Activated CD4-positive, alpha-beta T cell treated with anti-CD3 and anti-CD28 coated beads, Interleukin-2, amount 10 ng/mL, durations not matched to agents 7 days and 5 days (primary cell): ENCODE measurements around the gene FPR3. TPM values are rescaled to one million over a fixed set of nuclear protein-coding genes. Genes with fewer than 3 reads are reported as not detected.
"Not testable (repeated sequence)": the region's sequence is repeated elsewhere in the genome, so short reads cannot be mapped to it uniquely, and the experiment has no call there.

ENCODE experiments used
- CTCF ChIA-PET: fragments of 350-600 bp; sonication (Branson Sonifier 250); formaldehyde crosslinking; loops from one replicate; lab custom pipeline; 2021; ENCODE audit warnings: antibody characterized with exemption; lab: Charles Lee
- POLR2A ChIA-PET: fragments of 350-600 bp; sonication (Branson Sonifier 250); formaldehyde crosslinking; loops from one replicate; lab custom pipeline; 2021; ENCODE audit warnings: antibody characterized with exemption; lab: Charles Lee
- DNase-seq: peaks from one replicate; pipeline ENCODE4 v3.0.0-alpha.2; 2020
- H3K27ac Mint-ChIP-seq: one replicate; pipeline ENCODE4 v1.8.0; 2021; ENCODE audit warnings: mild to moderate bottlenecking, moderate library complexity, mixed read lengths
- H3K27me3 Mint-ChIP-seq: one replicate; pipeline ENCODE4 v1.8.0; 2021; ENCODE audit warnings: mixed read lengths
- H3K36me3 Mint-ChIP-seq: one replicate; pipeline ENCODE4 v1.8.0; 2021; ENCODE audit warnings: low read depth, mixed read lengths
- H3K4me1 Mint-ChIP-seq: one replicate; pipeline ENCODE4 v1.8.0; 2021; ENCODE audit warnings: mixed read lengths
- H3K4me3 Mint-ChIP-seq: one replicate; pipeline ENCODE4 v1.8.0; 2021; ENCODE audit warnings: mild to moderate bottlenecking, moderate library complexity, mixed read lengths
- H3K9me3 Mint-ChIP-seq: one replicate; pipeline ENCODE4 v1.8.0; 2021; ENCODE audit warnings: mixed read lengths
- total RNA-seq, 2 experiments: library from RNA; stranded (reverse); gene quantifications; one replicate each; pipeline ENCODE4 v1.2.3, GENCODE V29; 2021

FPR3 gene
- total RNA-seq, 2 experiments from 2014 or later: not detected

GRCh38 chr19:51771376-51772130 is 23.4 kb upstream of the FPR3 start:
- Mint-ChIP-seq H3K9me3 (peaks cover 9% of the 10 kb centered on the region), H3K27ac (no peak overlapping the region), H3K27me3 (peaks cover 20% of the 10 kb centered on the region), H3K4me3 (no peak overlapping the region), H3K4me1 (no peaks in the 10 kb centered on the region), H3K36me3 (no peaks in the 10 kb centered on the region)
- ChIA-PET POLR2A (no interaction called here), CTCF (no interaction called here)
- no peak for DNase-seq

- Mint-ChIP-seq H3K4me3 (no peak overlapping the region), H3K27ac (no peak overlapping the region), H3K9me3 (peaks cover 9% of the 10 kb centered on the region), H3K36me3 (no peaks in the 10 kb centered on the region), H3K27me3 (peaks cover 26% of the 10 kb centered on the region), H3K4me1 (peaks cover 2% of the 10 kb centered on the region)
- CTCF ChIA-PET: no interaction called here
- POLR2A ChIA-PET: no interaction called here
- DNase-seq: no peak
Measured at GRCh38 chr19:51772977-51773376, 22.0 kb upstream of the FPR3 start.

- DNase-seq, H3K27ac Mint-ChIP-seq, H3K4me3 Mint-ChIP-seq, H3K4me1 Mint-ChIP-seq, H3K36me3 Mint-ChIP-seq, H3K9me3 Mint-ChIP-seq, POLR2A ChIA-PET: not testable (repeated sequence)
- H3K27me3 Mint-ChIP-seq: peaks cover 30% of the 10 kb centered on the region
- CTCF ChIA-PET: interaction anchor here (1.9 kb wide), 1 partner anchor 120 kb away, joined by 5 read pairs; no protein-coding TSS in a partner anchor
Measured at GRCh38 chr19:51776561-51776960, 18.4 kb upstream of the FPR3 start.

- ChIA-PET CTCF (interaction anchor here (0.6 to 1.9 kb wide), 4 partner anchors 40 to 385 kb away, joined by 3 to 5 read pairs (median 4); no protein-coding TSS in a partner anchor), POLR2A (interaction anchor here (0.6 kb wide), 1 partner anchor 272 kb away, joined by 3 read pairs; no protein-coding TSS in a partner anchor)
- peaks cover 4% of the 10 kb centered on the region for H3K9me3 Mint-ChIP-seq
- no peaks in the 10 kb centered on the region for H3K36me3 Mint-ChIP-seq
- DNase-seq: peak; percentile 52
- peaks cover 25% of the 10 kb centered on the region for H3K27me3 Mint-ChIP-seq
- no peak overlapping the region for H3K27ac Mint-ChIP-seq
- peaks cover 2% of the 10 kb centered on the region for H3K4me1 Mint-ChIP-seq
- no peak overlapping the region for H3K4me3 Mint-ChIP-seq
Measured at GRCh38 chr19:51777570-51778462, 17.1 kb upstream of the FPR3 start.

- Mint-ChIP-seq H3K9me3 (no peaks in the 10 kb centered on the region), H3K27me3 (peaks cover 25% of the 10 kb centered on the region)
- CTCF ChIA-PET: no interaction called here
Measured at GRCh38 chr19:51779181-51779580, 15.8 kb upstream of the FPR3 start.

DNA sequence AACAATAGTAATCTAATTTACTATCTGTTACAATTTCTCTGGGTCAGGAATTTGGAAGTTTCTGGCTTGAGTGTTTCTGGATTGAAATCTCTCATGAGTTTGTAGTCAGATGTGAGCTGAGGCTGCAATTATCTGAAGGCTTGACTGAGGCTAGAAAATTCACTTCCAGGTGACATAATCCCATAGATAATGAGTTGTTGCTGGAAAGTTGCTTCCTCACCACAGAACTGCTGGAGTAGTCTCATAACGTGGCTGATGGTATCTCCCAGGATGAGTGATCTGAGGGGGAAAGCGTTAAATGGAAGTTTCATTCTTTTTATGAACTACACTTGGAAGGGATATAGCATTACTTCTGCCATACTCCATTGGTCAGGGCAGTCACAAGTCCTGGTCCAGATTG is 15.3 kb upstream of the FPR3 start:
- no peak for DNase-seq
- no peak overlapping the region for H3K27ac Mint-ChIP-seq
- no peaks in the 10 kb centered on the region for H3K9me3 Mint-ChIP-seq
- ChIA-PET CTCF (no interaction called here), POLR2A (no interaction called here)
- H3K4me3 Mint-ChIP-seq: no peak overlapping the region
- H3K4me1 Mint-ChIP-seq: peaks cover 2% of the 10 kb centered on the region
- peaks cover 25% of the 10 kb centered on the region for H3K27me3 Mint-ChIP-seq
- H3K36me3 Mint-ChIP-seq: no peaks in the 10 kb centered on the region

More at GRCh38 chr19:51779181-51779580, 15.8 kb upstream of the FPR3 start:
- Mint-ChIP-seq H3K4me1 (peaks cover 2% of the 10 kb centered on the region), H3K4me3 (no peak overlapping the region), H3K36me3 (no peaks in the 10 kb centered on the region), H3K27ac (no peak overlapping the region)
- POLR2A ChIA-PET: no interaction called here
- DNase-seq: no peak

GRCh38 chr19:51780270-51780669 is 14.7 kb upstream of the FPR3 start:
- Mint-ChIP-seq H3K36me3 (no peaks in the 10 kb centered on the region), H3K27me3 (peaks cover 25% of the 10 kb centered on the region), H3K9me3 (no peaks in the 10 kb centered on the region), H3K27ac (no peak overlapping the region), H3K4me3 (no peak overlapping the region), H3K4me1 (peaks cover 2% of the 10 kb centered on the region)
- POLR2A ChIA-PET: no interaction called here
- CTCF ChIA-PET: no interaction called here
- no peak for DNase-seq

DNA sequence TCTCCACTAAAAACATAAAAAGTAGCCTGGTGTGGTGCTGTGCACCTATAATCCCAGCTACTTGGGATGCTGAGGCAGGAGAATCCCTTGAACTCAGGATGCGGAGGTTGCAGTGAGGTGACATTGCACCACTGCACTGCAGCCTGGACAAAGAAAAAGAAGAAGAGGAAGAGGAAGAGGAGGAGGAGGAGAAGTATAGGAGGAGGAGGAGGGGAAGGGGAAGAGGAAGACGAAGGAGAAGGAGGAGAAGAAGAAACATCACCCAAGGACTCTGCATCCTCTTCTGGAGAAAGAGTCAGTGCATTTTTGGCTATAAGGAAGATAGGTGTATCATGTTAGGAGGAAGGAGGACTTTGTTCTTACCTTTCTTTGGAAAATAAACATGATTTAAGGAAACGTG is 13.0 kb upstream of the FPR3 start:
- ChIA-PET POLR2A (no interaction called here), CTCF (no interaction called here)
- DNase-seq: no peak
- Mint-ChIP-seq H3K9me3 (no peaks in the 10 kb centered on the region), H3K27me3 (peaks cover 13% of the 10 kb centered on the region), H3K27ac (no peak overlapping the region), H3K36me3 (no peaks in the 10 kb centered on the region), H3K4me3 (no peak overlapping the region), H3K4me1 (peaks cover 2% of the 10 kb centered on the region)

DNA sequence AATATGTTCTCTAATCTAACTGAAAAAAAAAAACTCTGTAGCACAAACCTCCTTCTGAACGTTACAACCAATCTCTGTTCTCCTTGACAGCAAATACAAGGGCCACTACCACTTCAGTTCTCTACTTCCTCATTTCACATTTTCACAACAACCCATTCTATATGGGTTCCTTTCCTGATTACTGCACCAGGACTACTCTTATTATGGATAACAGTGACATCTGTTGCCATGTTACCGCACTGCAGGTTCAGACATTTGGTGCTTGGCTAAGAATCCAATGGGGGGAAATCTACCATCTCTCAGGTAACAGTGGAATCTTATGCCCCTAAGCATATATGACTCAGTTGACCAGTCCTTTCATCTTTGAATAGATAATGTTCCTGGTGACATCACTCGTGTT is 11.6 kb upstream of the FPR3 start:
- DNase-seq: no peak

DNA sequence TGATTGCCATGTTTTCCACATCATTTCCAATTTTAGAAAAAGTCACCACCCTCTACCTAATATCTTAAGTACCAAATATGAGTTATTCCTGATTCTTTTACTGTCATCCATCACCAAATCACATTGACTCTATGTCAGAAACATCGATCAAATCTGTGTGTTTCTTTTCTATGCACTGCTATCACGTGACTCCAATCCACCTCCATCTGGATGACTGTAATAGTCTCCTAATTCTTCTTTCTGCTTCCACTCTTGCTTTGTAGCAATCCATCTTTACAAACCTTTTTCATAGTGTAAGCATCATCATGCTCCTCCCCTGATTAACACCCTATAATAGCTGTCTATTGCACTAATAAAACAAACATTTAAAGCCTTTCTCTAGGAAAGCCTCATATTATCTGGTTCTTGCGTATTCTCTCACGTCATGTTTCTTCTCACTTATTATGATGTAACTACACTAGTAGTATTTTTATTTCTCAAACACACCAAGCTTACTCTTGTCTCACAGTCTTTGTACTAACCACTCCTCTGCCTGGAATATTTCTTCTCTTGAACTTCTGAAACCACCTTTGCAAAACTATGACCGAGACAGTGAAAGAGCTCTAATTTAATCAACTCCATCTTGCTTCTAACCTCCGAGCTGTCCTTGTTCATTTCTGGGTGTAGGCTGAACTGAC is 10.7 kb upstream of the FPR3 start:
- CTCF ChIA-PET: interaction anchor here (0.7 kb wide), 1 partner anchor 108 kb away, joined by 3 read pairs; no protein-coding TSS in a partner anchor
- Mint-ChIP-seq H3K9me3 (peaks cover 6% of the 10 kb centered on the region), H3K4me1 (no peaks in the 10 kb centered on the region), H3K36me3 (no peaks in the 10 kb centered on the region), H3K4me3 (no peak overlapping the region), H3K27me3 (peaks cover 7% of the 10 kb centered on the region), H3K27ac (no peak overlapping the region)
- no peak for DNase-seq
- POLR2A ChIA-PET: no interaction called here

More for the DNA sequence above, 11.6 kb upstream of the FPR3 start:
- Mint-ChIP-seq H3K27me3 (peaks cover 8% of the 10 kb centered on the region), H3K4me3 (no peak overlapping the region), H3K9me3 (peaks cover 3% of the 10 kb centered on the region), H3K4me1 (no peaks in the 10 kb centered on the region), H3K36me3 (no peaks in the 10 kb centered on the region), H3K27ac (no peak overlapping the region)
- ChIA-PET POLR2A (no interaction called here), CTCF (no interaction called here)

DNA sequence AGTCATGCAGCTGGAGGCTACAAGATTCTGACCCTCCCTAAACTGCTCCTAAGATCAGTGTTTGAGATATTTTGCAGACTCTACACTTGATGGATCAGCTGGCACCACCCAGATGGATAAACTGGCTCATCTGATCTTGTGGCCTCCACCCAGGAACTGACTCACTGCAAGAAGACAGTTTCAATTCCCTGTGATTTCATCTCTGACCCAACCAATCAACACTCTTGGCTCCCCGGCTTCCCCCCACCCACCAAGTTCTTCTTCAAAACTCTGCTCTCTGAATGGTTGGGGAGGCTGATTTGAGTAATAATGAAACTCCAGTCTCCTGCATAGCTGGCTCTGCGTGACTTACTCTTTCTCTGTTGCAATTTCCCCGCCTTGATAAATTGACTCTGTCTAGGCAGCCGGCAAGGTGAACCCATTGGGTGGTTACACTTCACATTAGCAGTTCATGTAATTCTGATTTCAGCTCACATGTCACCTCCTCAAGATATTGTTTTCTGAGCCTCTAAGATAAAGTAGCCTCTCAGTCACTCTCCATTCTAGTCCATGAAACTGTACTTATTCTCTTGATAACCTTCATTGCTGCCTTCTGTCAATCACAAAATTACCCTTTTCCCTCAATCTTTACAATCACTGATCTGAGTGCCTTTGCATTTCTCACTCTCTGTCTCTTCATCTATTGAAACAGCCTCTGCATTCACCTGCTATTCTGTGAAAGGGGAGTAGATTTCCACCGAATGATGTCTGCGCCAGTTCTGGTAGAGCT is 9.9 kb upstream of the FPR3 start:
- H3K4me3 Mint-ChIP-seq: no peak overlapping the region
- no peak overlapping the region for H3K27ac Mint-ChIP-seq
- H3K4me1 Mint-ChIP-seq: no peaks in the 10 kb centered on the region
- H3K36me3 Mint-ChIP-seq: no peaks in the 10 kb centered on the region
- H3K9me3 Mint-ChIP-seq: peaks cover 8% of the 10 kb centered on the region
- POLR2A ChIA-PET: no interaction called here
- DNase-seq: peak; percentile 20
- H3K27me3 Mint-ChIP-seq: no peaks in the 10 kb centered on the region
- CTCF ChIA-PET: interaction anchor here (0.7 kb wide), 1 partner anchor 109 kb away, joined by 3 read pairs; no protein-coding TSS in a partner anchor
